Neural progenitor cell (in vitro differentiated cells): ENCODE results near the gene B9D1. TPM values are rescaled to one million over a fixed set of nuclear protein-coding genes. Genes with fewer than 3 reads are reported as not detected.

Experiments used
- DNase-seq: peaks from one replicate; pipeline ENCODE4 v3.0.0-alpha.2; 2016; ENCODE audit warnings: low spot score
- H2AFZ ChIP-seq: fragments of 200-600 bp; sonication (generic); replicated peaks from 2 replicates; pipeline ENCODE4 v1.6.1; 2016; ENCODE audit warnings: antibody characterized with exemption
- H3F3A ChIP-seq: fragments of 200-600 bp; sonication (generic); 2 replicates; pipeline ENCODE4 v1.6.1; 2016; ENCODE audit warnings: antibody characterized with exemption, low read depth
- H3K27ac ChIP-seq: fragments of 200-600 bp; sonication (generic); 2 replicates; pipeline ENCODE4 v1.5.1; 2016; ENCODE audit warnings: mild to moderate bottlenecking
- H3K27me3 ChIP-seq: fragments of 200-600 bp; sonication (generic); 2 replicates; pipeline ENCODE4 v1.6.1; 2016; ENCODE audit warnings: mild to moderate bottlenecking, moderate library complexity
- H3K36me3 ChIP-seq: fragments of 200-600 bp; sonication (generic); 2 replicates; pipeline ENCODE4 v1.5.1; 2016
- H3K4me1 ChIP-seq: fragments of 200-600 bp; sonication (generic); 2 replicates; pipeline ENCODE4 v1.6.1; 2016; ENCODE audit warnings: mixed run types
- H3K4me2 ChIP-seq: fragments of 200-600 bp; sonication (generic); 2 replicates; pipeline ENCODE4 v1.6.1; 2016
- H3K4me3 ChIP-seq: fragments of 200-600 bp; sonication (generic); 2 replicates; pipeline ENCODE4 v1.5.1; 2016
- H3K79me2 ChIP-seq: fragments of 200-600 bp; sonication (generic); 2 replicates; pipeline ENCODE4 v1.6.1; 2016; ENCODE audit warnings: low read depth
- H3K9ac ChIP-seq: fragments of 200-600 bp; sonication (generic); 2 replicates; pipeline ENCODE4 v1.6.1; 2016
- H3K9me3 ChIP-seq: fragments of 200-600 bp; sonication (generic); 2 replicates; pipeline ENCODE4 v1.5.1; 2016; ENCODE audit warnings: low read depth
- H4K20me1 ChIP-seq: fragments of 200-600 bp; sonication (generic); 2 replicates; pipeline ENCODE4 v1.6.1; 2016; ENCODE audit warnings: low read depth
- H3K27ac Mint-ChIP-seq: 3 replicates; pipeline ENCODE4 v1.8.0; 2021; ENCODE audit warnings: mixed read lengths
- H3K27me3 Mint-ChIP-seq: 2 replicates; pipeline ENCODE4 v1.8.0; 2022; ENCODE audit warnings: low read depth, mild to moderate bottlenecking, inconsistent platforms, moderate library complexity, mixed read lengths; ENCODE audit not compliant: insufficient read depth
- H3K36me3 Mint-ChIP-seq: 3 replicates; pipeline ENCODE4 v1.8.0; 2021; ENCODE audit warnings: mixed read lengths
- H3K4me1 Mint-ChIP-seq: 3 replicates; pipeline ENCODE4 v1.8.0; 2021; ENCODE audit warnings: mixed read lengths
- H3K4me3 Mint-ChIP-seq: 3 replicates; pipeline ENCODE4 v1.8.0; 2021; ENCODE audit warnings: mild to moderate bottlenecking, moderate library complexity, mixed read lengths
- H3K9me3 Mint-ChIP-seq: 3 replicates; pipeline ENCODE4 v1.8.0; 2020; ENCODE audit warnings: mixed read lengths
- EZH2 ChIP-seq: fragments of 200-600 bp; sonication (generic); IDR thresholded peaks from 2 replicates; pipeline ENCODE4 v1.6.1; 2017; ENCODE audit warnings: antibody characterized with exemption, mild to moderate bottlenecking, moderate library complexity
- EZH2phosphoT487 ChIP-seq: fragments of 200-600 bp; sonication (generic); IDR thresholded peaks from 2 replicates; pipeline ENCODE4 v1.6.1; 2017; ENCODE audit warnings: antibody characterized with exemption
- total RNA-seq: library from RNA; depleted of rRNA; stranded (reverse); fragments of >200 nt; gene quantifications from 2 replicates; pipeline ENCODE4 v1.2.3, GENCODE V29; 2015; ENCODE audit warnings: low replicate concordance
- TF ChIP-seq, protein P1 (sequence below): fragments of 200-600 bp; sonication (generic); IDR thresholded peaks from 2 replicates; pipeline ENCODE4 v1.5.1; 2017; ENCODE audit warnings: antibody characterized with exemption, mild to moderate bottlenecking

Gene B9D1
- total RNA-seq, 1 donor from 2014 or later, result 15.1 TPM

DNA sequence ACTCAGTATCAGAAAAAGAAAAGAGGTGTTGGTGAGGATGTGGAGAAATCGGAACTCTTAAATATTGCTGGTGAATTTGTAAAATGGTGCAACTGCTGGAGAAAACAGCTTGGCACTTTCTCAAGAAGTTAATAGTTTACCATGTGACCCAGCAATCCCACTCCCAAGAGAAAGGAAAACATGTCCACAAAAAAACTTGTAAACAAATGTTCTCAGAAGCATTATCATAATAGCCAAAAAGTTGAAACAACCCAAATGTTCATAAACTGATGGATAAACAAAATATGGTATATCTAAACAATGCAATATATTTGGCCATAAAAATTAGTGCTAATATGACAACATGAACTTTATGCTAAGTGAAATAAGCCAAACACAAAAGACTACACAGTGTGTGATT, 13.2 kb upstream of the B9D1 start:
- no peak for DNase-seq
- Mint-ChIP-seq H3K4me1 (peaks cover 19% of the 10 kb centered on the region), H3K4me3 (peak overlapping the region; percentile 75), H3K27ac (no peak overlapping the region), H3K9me3 (no peaks in the 10 kb centered on the region), H3K36me3 (peaks cover 15% of the 10 kb centered on the region), H3K27me3 (peaks cover 8% of the 10 kb centered on the region)
- Histone ChIP-seq H3K27ac (no peak overlapping the region), H2AFZ (no peak overlapping the region), H4K20me1 (peaks cover 15% of the 10 kb centered on the region), H3K9ac (no peak overlapping the region), H3K9me3 (no peaks in the 10 kb centered on the region), H3K27me3 (no peaks in the 10 kb centered on the region), H3K4me1 (peaks cover 8% of the 10 kb centered on the region), H3K79me2 (peaks cover 44% of the 10 kb centered on the region), H3K4me2 (no peak overlapping the region), H3F3A (peaks cover 23% of the 10 kb centered on the region), H3K4me3 (no peak overlapping the region), H3K36me3 (peaks cover 4% of the 10 kb centered on the region)
- TF ChIP-seq EZH2 (no peak), EZH2phosphoT487 (no peak)
- TF ChIP-seq, protein P1, sequence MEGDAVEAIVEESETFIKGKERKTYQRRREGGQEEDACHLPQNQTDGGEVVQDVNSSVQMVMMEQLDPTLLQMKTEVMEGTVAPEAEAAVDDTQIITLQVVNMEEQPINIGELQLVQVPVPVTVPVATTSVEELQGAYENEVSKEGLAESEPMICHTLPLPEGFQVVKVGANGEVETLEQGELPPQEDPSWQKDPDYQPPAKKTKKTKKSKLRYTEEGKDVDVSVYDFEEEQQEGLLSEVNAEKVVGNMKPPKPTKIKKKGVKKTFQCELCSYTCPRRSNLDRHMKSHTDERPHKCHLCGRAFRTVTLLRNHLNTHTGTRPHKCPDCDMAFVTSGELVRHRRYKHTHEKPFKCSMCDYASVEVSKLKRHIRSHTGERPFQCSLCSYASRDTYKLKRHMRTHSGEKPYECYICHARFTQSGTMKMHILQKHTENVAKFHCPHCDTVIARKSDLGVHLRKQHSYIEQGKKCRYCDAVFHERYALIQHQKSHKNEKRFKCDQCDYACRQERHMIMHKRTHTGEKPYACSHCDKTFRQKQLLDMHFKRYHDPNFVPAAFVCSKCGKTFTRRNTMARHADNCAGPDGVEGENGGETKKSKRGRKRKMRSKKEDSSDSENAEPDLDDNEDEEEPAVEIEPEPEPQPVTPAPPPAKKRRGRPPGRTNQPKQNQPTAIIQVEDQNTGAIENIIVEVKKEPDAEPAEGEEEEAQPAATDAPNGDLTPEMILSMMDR, result no peak

- Histone ChIP-seq H3K27me3 (no peaks in the 10 kb centered on the region), H3K4me1 (peaks cover 5% of the 10 kb centered on the region), H3K36me3 (no peaks in the 10 kb centered on the region), H3K4me3 (no peak overlapping the region), H3K9me3 (no peaks in the 10 kb centered on the region), H3K27ac (no peak overlapping the region), H3K9ac (no peak overlapping the region), H3K4me2 (no peak overlapping the region), H4K20me1 (peaks cover 4% of the 10 kb centered on the region), H3K79me2 (peaks cover 29% of the 10 kb centered on the region), H2AFZ (no peak overlapping the region), H3F3A (peaks cover 23% of the 10 kb centered on the region)
- Mint-ChIP-seq H3K4me1 (peaks cover 9% of the 10 kb centered on the region), H3K9me3 (no peaks in the 10 kb centered on the region), H3K27me3 (peaks cover 3% of the 10 kb centered on the region), H3K27ac (no peak overlapping the region), H3K4me3 (no peak overlapping the region), H3K36me3 (no peaks in the 10 kb centered on the region)
- DNase-seq, result no peak
- TF ChIP-seq, protein P1, result no peak
- TF ChIP-seq EZH2 (no peak), EZH2phosphoT487 (no peak)
Observed at GRCh38 chr17:19374136-19374535, 11.6 kb upstream of the B9D1 start.

DNA sequence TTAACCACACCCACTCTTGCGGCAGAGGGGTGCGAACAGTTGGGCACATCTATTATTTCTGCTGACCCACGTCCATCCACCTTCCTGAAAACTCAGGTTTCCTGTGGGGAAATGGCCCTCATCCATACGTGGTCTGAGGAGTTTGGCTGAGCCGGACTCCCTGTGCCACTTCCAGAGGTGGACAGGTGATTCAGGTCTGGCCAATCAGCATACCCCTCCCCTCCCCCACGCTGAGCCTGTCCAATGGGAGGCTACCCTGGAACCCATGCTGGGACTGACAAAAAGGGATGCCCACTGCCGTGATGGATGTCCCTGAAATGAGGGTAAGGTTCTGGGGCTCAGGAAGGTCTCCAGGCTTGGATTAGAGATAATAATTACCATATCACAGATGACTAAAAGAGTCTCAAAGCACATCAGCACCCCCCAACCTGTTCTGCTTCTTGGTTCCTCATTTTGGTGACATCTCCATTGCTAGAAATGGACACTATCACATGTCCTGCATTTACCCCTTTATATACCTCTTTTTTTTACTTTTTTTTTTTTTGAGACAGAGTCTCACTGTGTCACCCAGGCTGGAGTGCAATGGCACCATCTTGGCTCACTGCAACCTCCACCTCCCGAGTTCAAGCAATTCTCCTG, 10.5 kb upstream of the B9D1 start:
- no peak for DNase-seq
- TF ChIP-seq EZH2, result no peak
- Histone ChIP-seq H2AFZ (no peak overlapping the region), H3K9me3 (no peaks in the 10 kb centered on the region), H3K36me3 (no peaks in the 10 kb centered on the region), H3F3A (peaks cover 22% of the 10 kb centered on the region), H3K4me1 (peaks cover 4% of the 10 kb centered on the region), H3K9ac (no peak overlapping the region), H3K4me2 (peak overlapping the region; percentile 13), H4K20me1 (no peaks in the 10 kb centered on the region), H3K79me2 (peaks cover 22% of the 10 kb centered on the region), H3K27me3 (no peaks in the 10 kb centered on the region), H3K4me3 (no peak overlapping the region), H3K27ac (no peak overlapping the region)
- Mint-ChIP-seq H3K27me3 (peaks cover 6% of the 10 kb centered on the region), H3K4me1 (peaks cover 8% of the 10 kb centered on the region), H3K4me3 (no peak overlapping the region), H3K9me3 (no peaks in the 10 kb centered on the region), H3K27ac (peak overlapping the region; percentile 72), H3K36me3 (no peaks in the 10 kb centered on the region)

DNA sequence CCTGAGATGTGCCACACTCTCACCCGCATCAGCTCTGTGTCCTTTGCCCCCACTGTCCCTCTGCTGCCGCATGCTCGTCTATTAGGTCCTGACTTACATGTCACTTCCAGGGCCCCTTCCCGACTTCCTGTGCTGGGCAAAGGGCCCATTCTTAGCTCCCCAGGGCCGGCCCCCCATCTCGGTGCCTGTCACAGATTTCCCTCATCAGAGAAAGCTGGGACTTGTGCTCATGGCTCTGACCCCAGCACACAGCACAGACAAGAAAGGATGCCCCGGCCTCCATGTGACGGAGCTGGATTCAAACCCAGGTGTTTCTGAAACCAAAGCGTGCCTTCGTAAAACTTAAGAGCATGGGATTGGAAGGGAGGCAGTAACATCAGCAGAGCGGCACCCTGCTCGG, 9.9 kb upstream of the B9D1 start:
- H3F3A ChIP-seq, result peaks cover 17% of the 10 kb centered on the region
- no peaks in the 10 kb centered on the region for H3K27me3 ChIP-seq
- no peaks in the 10 kb centered on the region for H3K36me3 ChIP-seq
- H3K4me2 ChIP-seq, result no peak overlapping the region
- TF ChIP-seq EZH2phosphoT487 (no peak), EZH2 (no peak)
- TF ChIP-seq, protein P1, result no peak
- H3K4me1 ChIP-seq, result peaks cover 4% of the 10 kb centered on the region
- Mint-ChIP-seq H3K4me3 (no peak overlapping the region), H3K27ac (peak overlapping the region; percentile 72), H3K4me1 (peaks cover 8% of the 10 kb centered on the region), H3K9me3 (no peaks in the 10 kb centered on the region), H3K27me3 (peaks cover 6% of the 10 kb centered on the region), H3K36me3 (no peaks in the 10 kb centered on the region)
- H2AFZ ChIP-seq, result no peak overlapping the region
- H3K9ac ChIP-seq, result no peak overlapping the region
- DNase-seq, result no peak
- H3K9me3 ChIP-seq, result no peaks in the 10 kb centered on the region
- no peak overlapping the region for H3K4me3 ChIP-seq
- no peaks in the 10 kb centered on the region for H4K20me1 ChIP-seq
- peaks cover 22% of the 10 kb centered on the region for H3K79me2 ChIP-seq
- no peak overlapping the region for H3K27ac ChIP-seq
